Measurements from ENCODE around the gene CAPSL. TPM values are rescaled to one million over a fixed set of nuclear protein-coding genes. Genes with fewer than 3 reads are reported as not detected.

The CAPSL gene
- total and polyA plus RNA-seq, 2 donors (not counting 1 experiment from before 2014, with no cell fraction given): not detected

GRCh38 chr5:35855187-35855586, 83.2 kb downstream of the CAPSL start:
- peaks cover 17 to 33% of the 10 kb centered on the region in 2 donors for H3K4me1 ChIP-seq (ENCODE audit: control insufficient read depth in 2 of 2, insufficient read depth in 2 of 2, low read length in 2 of 2)
- Mint-ChIP-seq H3K27ac (no peak overlapping the region), H3K27me3 (peaks cover 3% of the 10 kb centered on the region), H3K4me3 (no peak overlapping the region), H3K4me1 (peaks cover 28% of the 10 kb centered on the region), H3K9me3 (ENCODE audit: insufficient read depth) (no peaks in the 10 kb centered on the region)
- intact Hi-C loops (cut with micrococcal nuclease): no loop called here
- no peak overlapping the region for H3K9ac ChIP-seq (ENCODE audit: low read length)
- no peak overlapping the region for H3K27ac ChIP-seq (ENCODE audit: low read length in 2 of 2)
- no peak overlapping the region for H2AFZ ChIP-seq (ENCODE audit: insufficient read depth, low read depth, low read length, poor library complexity, severe bottlenecking)
- H3K79me2 ChIP-seq (ENCODE audit: control insufficient read depth, insufficient read depth, low read length): no peaks in the 10 kb centered on the region
- DNase-seq (no peak), ATAC-seq (ENCODE audit: low read depth) (no peak)
- ChIA-PET CTCF (interaction anchor here (1.9 kb wide), 1 partner anchor 69 kb away, joined by 4 read pairs; no protein-coding TSS in a partner anchor), POLR2A (no interaction called here)
- no peaks in the 10 kb centered on the region for H3K9me3 ChIP-seq (ENCODE audit: control extremely low read depth in 1 of 3, control insufficient read depth in 2 of 3, insufficient read depth in 1 of 3, low read length in 2 of 3)
- no peaks in the 10 kb centered on the region for H3K36me3 ChIP-seq (replicated peaks in 1 of 2; ENCODE audit: control extremely low read depth in 1 of 2, control insufficient read depth in 1 of 2, extremely low read depth in 1 of 2, insufficient read depth in 2 of 2, low read length in 1 of 2)
- TF ChIP-seq, protein P1, sequence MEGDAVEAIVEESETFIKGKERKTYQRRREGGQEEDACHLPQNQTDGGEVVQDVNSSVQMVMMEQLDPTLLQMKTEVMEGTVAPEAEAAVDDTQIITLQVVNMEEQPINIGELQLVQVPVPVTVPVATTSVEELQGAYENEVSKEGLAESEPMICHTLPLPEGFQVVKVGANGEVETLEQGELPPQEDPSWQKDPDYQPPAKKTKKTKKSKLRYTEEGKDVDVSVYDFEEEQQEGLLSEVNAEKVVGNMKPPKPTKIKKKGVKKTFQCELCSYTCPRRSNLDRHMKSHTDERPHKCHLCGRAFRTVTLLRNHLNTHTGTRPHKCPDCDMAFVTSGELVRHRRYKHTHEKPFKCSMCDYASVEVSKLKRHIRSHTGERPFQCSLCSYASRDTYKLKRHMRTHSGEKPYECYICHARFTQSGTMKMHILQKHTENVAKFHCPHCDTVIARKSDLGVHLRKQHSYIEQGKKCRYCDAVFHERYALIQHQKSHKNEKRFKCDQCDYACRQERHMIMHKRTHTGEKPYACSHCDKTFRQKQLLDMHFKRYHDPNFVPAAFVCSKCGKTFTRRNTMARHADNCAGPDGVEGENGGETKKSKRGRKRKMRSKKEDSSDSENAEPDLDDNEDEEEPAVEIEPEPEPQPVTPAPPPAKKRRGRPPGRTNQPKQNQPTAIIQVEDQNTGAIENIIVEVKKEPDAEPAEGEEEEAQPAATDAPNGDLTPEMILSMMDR (IDR thresholded peaks at IDR 0.05): no peak
- TF ChIP-seq EZH2 (IDR thresholded peaks at IDR 0.05; ENCODE audit: borderline replicate concordance, insufficient read depth, low read depth, low read length, poor library complexity, severe bottlenecking): no peak
- no peak overlapping the region for H3K4me2 ChIP-seq (replicated peaks; ENCODE audit: low read depth, low read length, poor library complexity, severe bottlenecking)
- H3K4me3 ChIP-seq (ENCODE audit: control extremely low read depth in 1 of 5, extremely low read depth in 1 of 5, insufficient read depth in 1 of 5, low read depth in 2 of 5, low read length in 4 of 5): no peak overlapping the region
- H3K27me3 ChIP-seq (replicated peaks in 1 of 4; ENCODE audit: control extremely low read depth in 1 of 4, control insufficient read depth in 3 of 4, insufficient read depth in 4 of 4, low read length in 3 of 4): no peaks in the 10 kb centered on the region
- H4K20me1 ChIP-seq (ENCODE audit: control insufficient read depth, insufficient read depth, low read length, poor library complexity, severe bottlenecking): no peaks in the 10 kb centered on the region
- 20% methylated on average over 1 of the region's 1 CpG for WGBS (ENCODE audit: insufficient coverage)

Small RNA genes within 50 kb of the gene (small RNA-seq; reads per million reads assigned to genes)
- not detected for gene AC112204.1 (ENCODE audit: insufficient read length, low read depth, low replicate concordance)

Other genes with a start within 250 kb of the CAPSL start
- gene IL7R, start 81.7 kb downstream of the CAPSL start, total RNA-seq: 1.4 and 2.4 TPM in 2 replicates
- 2.4 and 4.0 TPM in 2 replicates for gene IL7R, start 81.7 kb downstream of the CAPSL start, polyA plus RNA-seq
- gene UGT3A1, start 52.8 kb upstream of the CAPSL start, total RNA-seq: not detected in 2 replicates
- not detected in 2 replicates for gene UGT3A1, start 52.8 kb upstream of the CAPSL start, polyA plus RNA-seq
- not detected in 2 replicates for gene UGT3A2, start 128.3 kb upstream of the CAPSL start, total RNA-seq
- not detected in 2 replicates for gene UGT3A2, start 128.3 kb upstream of the CAPSL start, polyA plus RNA-seq
- 9.9 and 10.0 TPM in 2 replicates for gene LMBRD2, start 213.3 kb upstream of the CAPSL start, total RNA-seq
- 2.1 and 3.0 TPM in 2 replicates for gene LMBRD2, start 213.3 kb upstream of the CAPSL start, polyA plus RNA-seq
- 26.7 and 33.0 TPM in 2 replicates for gene SKP2, start 213.5 kb upstream of the CAPSL start, total RNA-seq
- gene SKP2, start 213.5 kb upstream of the CAPSL start, polyA plus RNA-seq: 20.5 and 27.1 TPM in 2 replicates

All from B cell (primary cell).